H4 (cell line): ENCODE results near the gene CPO. TPM values are rescaled to one million over a fixed set of nuclear protein-coding genes. Genes with fewer than 3 reads are reported as not detected.

ENCODE experiments used
- DNase-seq: peaks from one replicate; pipeline ENCODE4 v3.0.0-alpha.2; 2015; ENCODE audit warnings: low spot score
- total RNA-seq: library from RNA; depleted of rRNA; stranded (reverse); fragments of >200 nt; shearing (Covaris generic); gene quantifications from 2 replicates; pipeline ENCODE4 v1.2.3, GENCODE V29; 2014; rRNA removed

Gene CPO
- total RNA-seq, 1 experiment from 2014 or later: not detected

DNA sequence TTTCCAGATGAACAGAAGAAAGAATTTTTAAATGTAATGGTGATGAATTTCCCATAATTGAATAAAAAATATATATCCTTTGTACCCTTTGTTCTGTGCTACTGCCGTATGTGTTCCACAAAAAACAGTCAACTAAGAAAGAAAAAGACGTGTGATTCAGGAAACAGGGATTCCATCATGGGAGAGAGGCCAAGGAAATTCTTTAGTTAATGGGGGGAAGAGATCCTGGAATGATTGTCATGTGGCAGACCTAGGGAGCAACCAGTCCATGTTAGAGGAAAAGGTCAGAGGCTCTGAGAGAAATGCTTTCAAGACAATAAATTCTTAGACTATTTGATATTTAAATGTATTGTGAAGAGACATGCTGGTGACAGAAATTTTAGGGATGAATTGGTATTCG is 76.6 kb downstream of the CPO start:
- no peak for DNase-seq

Other genes with a start within 250 kb of the CPO start
- gene DYTN, start 221.1 kb upstream of the CPO start, total RNA-seq: not detected in 2 replicates
- 2.6 and 8.7 TPM in 2 replicates for gene MDH1B, start 174.2 kb upstream of the CPO start, total RNA-seq
- 40.1 and 43.0 TPM in 2 replicates for gene FASTKD2, start 173.9 kb upstream of the CPO start, total RNA-seq
- gene KLF7, start 226.4 kb downstream of the CPO start, total RNA-seq: 2.6 and 6.8 TPM in 2 replicates